GM23338 (cell line): ENCODE measurements around the gene DHFR2. TPM values are rescaled to one million over a fixed set of nuclear protein-coding genes. Genes with fewer than 3 reads are reported as not detected.

Experiments used
- ATAC-seq: fragments of 200-7000 bp; cut with Tn5 transposase; 3 replicates; pipeline ENCODE4 v1.9.1; 2020
- DNase-seq: peaks from one replicate; pipeline ENCODE4 v3.0.0-alpha.2; 2015; ENCODE audit warnings: low spot score
- H2AFZ ChIP-seq: fragments of 200-600 bp; sonication (generic); 2 replicates; pipeline ENCODE4 v1.8.0; 2016; ENCODE audit warnings: antibody characterized with exemption, mild to moderate bottlenecking, moderate library complexity
- H3F3A ChIP-seq: fragments of 200-600 bp; sonication (generic); replicated peaks from 2 replicates; pipeline ENCODE4 v1.8.0; 2017; ENCODE audit warnings: antibody characterized with exemption, mixed run types, low read depth
- H3K27ac ChIP-seq: fragments of 200-600 bp; sonication (generic); 2 replicates; pipeline ENCODE4 v1.6.1; 2016; ENCODE audit warnings: low read depth
- H3K27me3 ChIP-seq: fragments of 200-600 bp; sonication (generic); 2 replicates; pipeline ENCODE4 v1.8.0; 2016; ENCODE audit warnings: mild to moderate bottlenecking, mixed run types, moderate library complexity; ENCODE audit not compliant: insufficient read depth
- H3K36me3 ChIP-seq: fragments of 200-600 bp; sonication (generic); 2 replicates; pipeline ENCODE4 v1.8.0; 2016; ENCODE audit warnings: mild to moderate bottlenecking; ENCODE audit not compliant: insufficient read depth
- H3K4me1 ChIP-seq: fragments of 200-600 bp; sonication (generic); 2 replicates; pipeline ENCODE4 v1.8.0; 2016; ENCODE audit warnings: mild to moderate bottlenecking, moderate library complexity; ENCODE audit not compliant: insufficient read depth
- H3K4me2 ChIP-seq: fragments of 200-600 bp; sonication (generic); 2 replicates; pipeline ENCODE4 v1.7.1; 2017; ENCODE audit warnings: mixed run types
- H3K4me3 ChIP-seq: fragments of 200-600 bp; sonication (generic); 2 replicates; pipeline ENCODE4 v1.6.1; 2016; ENCODE audit warnings: mixed run types
- H3K79me2 ChIP-seq: fragments of 200-600 bp; sonication (generic); replicated peaks from 2 replicates; pipeline ENCODE4 v1.8.0; 2017; ENCODE audit warnings: mild to moderate bottlenecking; ENCODE audit not compliant: insufficient read depth
- H3K9me2 ChIP-seq: fragments of 200-600 bp; sonication (generic); 2 replicates; pipeline ENCODE4 v1.8.0; 2017; ENCODE audit not compliant: insufficient read depth
- H4K20me1 ChIP-seq: fragments of 200-600 bp; sonication (generic); replicated peaks from 2 replicates; pipeline ENCODE4 v1.8.0; 2017; ENCODE audit warnings: mild to moderate bottlenecking; ENCODE audit not compliant: insufficient read depth
- H3K27ac Mint-ChIP-seq: 2 replicates; pipeline ENCODE4 v1.8.0; 2020; ENCODE audit warnings: inconsistent platforms, mild to moderate bottlenecking, moderate library complexity, mixed read lengths
- H3K27me3 Mint-ChIP-seq: 3 replicates; pipeline ENCODE4 v1.8.0; 2022; ENCODE audit warnings: low read depth, mild to moderate bottlenecking, moderate library complexity, mixed read lengths, inconsistent platforms; ENCODE audit not compliant: insufficient read depth, poor library complexity
- H3K36me3 Mint-ChIP-seq: 3 replicates; pipeline ENCODE4 v1.8.0; 2021; ENCODE audit warnings: low read depth, mild to moderate bottlenecking, inconsistent platforms, moderate library complexity, mixed read lengths
- H3K4me1 Mint-ChIP-seq: 3 replicates; pipeline ENCODE4 v1.8.0; 2020; ENCODE audit warnings: mild to moderate bottlenecking, inconsistent platforms, mixed read lengths
- H3K4me3 Mint-ChIP-seq: 3 replicates; pipeline ENCODE4 v1.8.0; 2021; ENCODE audit warnings: moderate library complexity, mild to moderate bottlenecking, inconsistent platforms, mixed read lengths
- H3K9me3 Mint-ChIP-seq: 3 replicates; pipeline ENCODE4 v1.8.0; 2020; ENCODE audit warnings: moderate library complexity, mild to moderate bottlenecking, inconsistent platforms, mixed read lengths
- EZH2phosphoT487 ChIP-seq: fragments of 200-600 bp; sonication (generic); IDR thresholded peaks from one replicate; pipeline ENCODE4 v1.8.1; 2018; ENCODE audit warnings: antibody characterized with exemption; ENCODE audit not compliant: unreplicated experiment
- NANOG ChIP-seq: IDR thresholded peaks from 2 replicates; pipeline ENCODE4 v1.6.1; 2016; ENCODE audit warnings: antibody characterized with exemption, borderline replicate concordance
- POLR2AphosphoS5 ChIP-seq: IDR thresholded peaks from 2 replicates; pipeline ENCODE4 v1.6.1; 2016; ENCODE audit warnings: antibody characterized with exemption, low read depth
- polyA plus RNA-seq: library from polyadenylated mRNA; unstranded; fragments of >200 nt; fragmentation: Nextera tagmentation; extraction: Ambion mirVana; gene quantifications from 2 replicates; pipeline ENCODE4 v1.2.1, GENCODE V29; 2016
- total RNA-seq: library from RNA; depleted of rRNA; stranded (reverse); fragments of >200 nt; shearing (Covaris generic); gene quantifications from 2 replicates; pipeline ENCODE4 v1.2.3, GENCODE V29; 2014
- TF ChIP-seq, protein P1 (sequence below), 2 experiments: fragments of 200-600 bp in 1 of 2; sonication (generic) in 1 of 2; conservative IDR thresholded peaks; 2 replicates each; pipeline versions ENCODE4 v1.5.1 to v1.6.1; 2016 to 2017; ENCODE audit warnings: antibody characterized with exemption in 2 of 2, low read depth in 2 of 2, mild to moderate bottlenecking in 2 of 2, moderate library complexity in 1 of 2
- TF ChIP-seq, protein P2 (sequence below): fragments of 250-450 bp; sonication (Bioruptor Pico); IDR thresholded peaks from 2 replicates; pipeline ENCODE4 v1.5.0; 2020; ENCODE audit warnings: mild to moderate bottlenecking, moderate library complexity

DHFR2 gene
- total and polyA plus RNA-seq, 2 experiments from 2014 or later, result 1.1 to 1.6 TPM

DNA sequence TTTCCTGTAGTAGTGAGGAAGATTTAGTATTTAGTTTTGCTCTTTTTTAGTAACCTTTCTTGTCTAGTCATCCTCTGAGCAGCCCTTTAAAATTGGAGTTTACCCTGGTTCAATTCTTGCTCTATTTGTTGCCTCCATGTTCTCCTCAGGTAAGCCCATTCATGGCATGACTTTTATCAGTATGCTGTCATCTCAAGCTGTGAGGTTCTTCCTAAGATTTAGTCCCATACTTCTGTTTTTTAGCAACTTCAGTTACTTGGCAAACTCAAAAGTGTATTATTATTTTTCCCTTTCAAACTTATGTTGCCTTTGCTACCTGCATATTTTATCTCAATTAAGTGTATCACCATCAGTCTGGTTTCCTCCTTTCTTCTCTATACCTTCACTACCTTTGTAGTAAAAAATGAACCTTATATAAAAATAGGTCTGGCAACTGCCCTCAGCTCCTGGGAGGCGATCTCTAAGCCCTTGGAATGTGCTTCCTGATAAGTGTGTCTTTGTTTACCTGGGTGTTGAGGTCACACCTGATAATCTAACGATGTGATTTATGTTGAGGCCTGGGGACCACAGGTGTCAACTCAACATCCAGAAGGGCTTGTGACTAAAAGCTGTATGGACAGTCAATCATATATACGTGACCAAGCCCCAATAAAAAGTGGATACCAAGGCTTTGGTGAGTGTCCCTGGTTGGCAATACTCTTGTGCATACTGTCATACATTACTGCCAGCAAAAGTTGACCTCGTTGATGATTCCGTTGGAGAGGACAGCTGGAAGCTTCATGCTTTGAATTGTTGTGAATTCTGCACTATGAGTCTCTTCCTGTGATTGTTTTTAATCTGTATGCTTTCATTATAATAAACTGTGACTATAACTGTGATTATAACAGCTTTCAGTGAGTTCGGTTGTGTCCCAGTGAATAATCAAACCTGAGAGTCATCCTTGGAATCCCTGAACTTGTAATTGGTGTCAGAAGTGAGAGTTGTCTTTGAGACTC lies 4.1 kb upstream of the DHFR2 start:
- Mint-ChIP-seq H3K4me3 (no peak overlapping the region), H3K4me1 (peaks cover 2% of the 10 kb centered on the region; the same call in 1 of the 3 replicates), H3K9me3 (no peaks in the 10 kb centered on the region; the same call in 2 of the 3 replicates), H3K36me3 (peaks cover 8% of the 10 kb centered on the region), H3K27ac (no peak overlapping the region), H3K27me3 (peaks cover 6% of the 10 kb centered on the region)
- no peaks in the 10 kb centered on the region for H3F3A ChIP-seq
- H3K4me3 ChIP-seq, result no peak overlapping the region
- H3K27me3 ChIP-seq, result no peaks in the 10 kb centered on the region
- peaks cover 10% of the 10 kb centered on the region; the same call in 1 of the 2 replicates for H3K79me2 ChIP-seq
- H3K4me1 ChIP-seq, result no peaks in the 10 kb centered on the region
- H3K27ac ChIP-seq, result no peak overlapping the region
- no peaks in the 10 kb centered on the region for H4K20me1 ChIP-seq
- no peaks in the 10 kb centered on the region for H3K9me2 ChIP-seq
- H2AFZ ChIP-seq, result no peak overlapping the region
- no peak overlapping the region for H3K4me2 ChIP-seq
- H3K36me3 ChIP-seq, result no peaks in the 10 kb centered on the region
- ATAC-seq, result no peak
- TF ChIP-seq NANOG (no peak), EZH2phosphoT487 (no peak), POLR2AphosphoS5 (no peak)
- TF ChIP-seq, protein P1, sequence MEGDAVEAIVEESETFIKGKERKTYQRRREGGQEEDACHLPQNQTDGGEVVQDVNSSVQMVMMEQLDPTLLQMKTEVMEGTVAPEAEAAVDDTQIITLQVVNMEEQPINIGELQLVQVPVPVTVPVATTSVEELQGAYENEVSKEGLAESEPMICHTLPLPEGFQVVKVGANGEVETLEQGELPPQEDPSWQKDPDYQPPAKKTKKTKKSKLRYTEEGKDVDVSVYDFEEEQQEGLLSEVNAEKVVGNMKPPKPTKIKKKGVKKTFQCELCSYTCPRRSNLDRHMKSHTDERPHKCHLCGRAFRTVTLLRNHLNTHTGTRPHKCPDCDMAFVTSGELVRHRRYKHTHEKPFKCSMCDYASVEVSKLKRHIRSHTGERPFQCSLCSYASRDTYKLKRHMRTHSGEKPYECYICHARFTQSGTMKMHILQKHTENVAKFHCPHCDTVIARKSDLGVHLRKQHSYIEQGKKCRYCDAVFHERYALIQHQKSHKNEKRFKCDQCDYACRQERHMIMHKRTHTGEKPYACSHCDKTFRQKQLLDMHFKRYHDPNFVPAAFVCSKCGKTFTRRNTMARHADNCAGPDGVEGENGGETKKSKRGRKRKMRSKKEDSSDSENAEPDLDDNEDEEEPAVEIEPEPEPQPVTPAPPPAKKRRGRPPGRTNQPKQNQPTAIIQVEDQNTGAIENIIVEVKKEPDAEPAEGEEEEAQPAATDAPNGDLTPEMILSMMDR (conservative IDR thresholded peaks at IDR 0.05; ENCODE audit: low read depth in 2 of 2), result no peak
- TF ChIP-seq, protein P2, sequence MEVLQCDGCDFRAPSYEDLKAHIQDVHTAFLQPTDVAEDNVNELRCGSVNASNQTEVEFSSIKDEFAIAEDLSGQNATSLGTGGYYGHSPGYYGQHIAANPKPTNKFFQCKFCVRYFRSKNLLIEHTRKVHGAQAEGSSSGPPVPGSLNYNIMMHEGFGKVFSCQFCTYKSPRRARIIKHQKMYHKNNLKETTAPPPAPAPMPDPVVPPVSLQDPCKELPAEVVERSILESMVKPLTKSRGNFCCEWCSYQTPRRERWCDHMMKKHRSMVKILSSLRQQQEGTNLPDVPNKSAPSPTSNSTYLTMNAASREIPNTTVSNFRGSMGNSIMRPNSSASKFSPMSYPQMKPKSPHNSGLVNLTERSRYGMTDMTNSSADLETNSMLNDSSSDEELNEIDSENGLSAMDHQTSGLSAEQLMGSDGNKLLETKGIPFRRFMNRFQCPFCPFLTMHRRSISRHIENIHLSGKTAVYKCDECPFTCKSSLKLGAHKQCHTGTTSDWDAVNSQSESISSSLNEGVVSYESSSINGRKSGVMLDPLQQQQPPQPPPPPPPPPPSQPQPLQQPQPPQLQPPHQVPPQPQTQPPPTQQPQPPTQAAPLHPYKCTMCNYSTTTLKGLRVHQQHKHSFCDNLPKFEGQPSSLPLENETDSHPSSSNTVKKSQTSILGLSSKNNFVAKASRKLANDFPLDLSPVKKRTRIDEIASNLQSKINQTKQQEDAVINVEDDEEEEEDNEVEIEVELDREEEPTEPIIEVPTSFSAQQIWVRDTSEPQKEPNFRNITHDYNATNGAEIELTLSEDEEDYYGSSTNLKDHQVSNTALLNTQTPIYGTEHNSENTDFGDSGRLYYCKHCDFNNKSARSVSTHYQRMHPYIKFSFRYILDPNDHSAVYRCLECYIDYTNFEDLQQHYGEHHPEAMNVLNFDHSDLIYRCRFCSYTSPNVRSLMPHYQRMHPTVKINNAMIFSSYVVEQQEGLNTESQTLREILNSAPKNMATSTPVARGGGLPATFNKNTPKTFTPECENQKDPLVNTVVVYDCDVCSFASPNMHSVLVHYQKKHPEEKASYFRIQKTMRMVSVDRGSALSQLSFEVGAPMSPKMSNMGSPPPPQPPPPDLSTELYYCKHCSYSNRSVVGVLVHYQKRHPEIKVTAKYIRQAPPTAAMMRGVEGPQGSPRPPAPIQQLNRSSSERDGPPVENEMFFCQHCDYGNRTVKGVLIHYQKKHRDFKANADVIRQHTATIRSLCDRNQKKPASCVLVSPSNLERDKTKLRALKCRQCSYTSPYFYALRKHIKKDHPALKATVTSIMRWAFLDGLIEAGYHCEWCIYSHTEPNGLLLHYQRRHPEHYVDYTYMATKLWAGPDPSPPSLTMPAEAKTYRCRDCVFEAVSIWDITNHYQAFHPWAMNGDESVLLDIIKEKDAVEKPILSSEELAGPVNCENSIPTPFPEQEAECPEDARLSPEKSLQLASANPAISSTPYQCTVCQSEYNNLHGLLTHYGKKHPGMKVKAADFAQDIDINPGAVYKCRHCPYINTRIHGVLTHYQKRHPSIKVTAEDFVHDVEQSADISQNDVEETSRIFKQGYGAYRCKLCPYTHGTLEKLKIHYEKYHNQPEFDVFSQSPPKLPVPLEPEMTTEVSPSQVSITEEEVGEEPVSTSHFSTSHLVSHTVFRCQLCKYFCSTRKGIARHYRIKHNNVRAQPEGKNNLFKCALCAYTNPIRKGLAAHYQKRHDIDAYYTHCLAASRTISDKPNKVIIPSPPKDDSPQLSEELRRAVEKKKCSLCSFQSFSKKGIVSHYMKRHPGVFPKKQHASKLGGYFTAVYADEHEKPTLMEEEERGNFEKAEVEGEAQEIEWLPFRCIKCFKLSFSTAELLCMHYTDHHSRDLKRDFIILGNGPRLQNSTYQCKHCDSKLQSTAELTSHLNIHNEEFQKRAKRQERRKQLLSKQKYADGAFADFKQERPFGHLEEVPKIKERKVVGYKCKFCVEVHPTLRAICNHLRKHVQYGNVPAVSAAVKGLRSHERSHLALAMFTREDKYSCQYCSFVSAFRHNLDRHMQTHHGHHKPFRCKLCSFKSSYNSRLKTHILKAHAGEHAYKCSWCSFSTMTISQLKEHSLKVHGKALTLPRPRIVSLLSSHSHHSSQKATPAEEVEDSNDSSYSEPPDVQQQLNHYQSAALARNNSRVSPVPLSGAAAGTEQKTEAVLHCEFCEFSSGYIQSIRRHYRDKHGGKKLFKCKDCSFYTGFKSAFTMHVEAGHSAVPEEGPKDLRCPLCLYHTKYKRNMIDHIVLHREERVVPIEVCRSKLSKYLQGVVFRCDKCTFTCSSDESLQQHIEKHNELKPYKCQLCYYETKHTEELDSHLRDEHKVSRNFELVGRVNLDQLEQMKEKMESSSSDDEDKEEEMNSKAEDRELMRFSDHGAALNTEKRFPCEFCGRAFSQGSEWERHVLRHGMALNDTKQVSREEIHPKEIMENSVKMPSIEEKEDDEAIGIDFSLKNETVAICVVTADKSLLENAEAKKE (CRISPR knock-in tag), result no peak
- DNase-seq, result no peak
